HepG2 (cell line): Measurements from ENCODE around the gene CCDC201. TPM values are rescaled to one million over a fixed set of nuclear protein-coding genes. Genes with fewer than 3 reads are reported as not detected.
"Not testable (repeated sequence)": the region's sequence is repeated elsewhere in the genome, so short reads cannot be mapped to it uniquely, and the experiment has no call there.

Experiments
- ATAC-seq: fragments of 200-7000 bp; cut with Tn5 transposase; 3 replicates; pipeline ENCODE4 v1.9.1; 2020; ENCODE audit warnings: mild to moderate bottlenecking, moderate library complexity
- BruUV-seq: library from RNA; stranded (reverse); fragments of 400-500 nt; replicated peaks from 2 replicates; lab custom pipeline; 2021; lab: Mats Ljungman, UMichigan
- CTCF ChIA-PET: fragments of 300-600 bp; formaldehyde crosslinking; extraction: SDS; loops from one replicate; lab custom pipeline; 2021; ENCODE audit warnings: low total read pairs, inconsistent platforms, low intra/inter-chr PET ratio; lab: Yijun Ruan, JAX
- POLR2A ChIA-PET: fragments of 350-600 bp; sonication (Branson Sonifier 250); formaldehyde crosslinking; loops from one replicate; lab custom pipeline; 2020; ENCODE audit warnings: antibody characterized with exemption, inconsistent platforms; lab: Yijun Ruan, JAX
- DNase-seq: peaks from one replicate; pipeline ENCODE4 v3.0.0-alpha.2; 2015; ENCODE audit warnings: low spot score
- FAIRE-seq: peaks from 3 replicates; lab custom pipeline; 2011; peaks lifted over from hg19 to GRCh38; lab: Jason Lieb, UNC
- H2AFZ ChIP-seq: one replicate; pipeline ENCODE4 v1.6.1; 2011; ENCODE audit warnings: low read length, inconsistent platforms
- H3K27ac ChIP-seq: fragments of 300-600 bp; 3 replicates; pipeline ENCODE4 v1.8.0; 2011; ENCODE audit warnings: mixed run types, mild to moderate bottlenecking, mixed read lengths, low read length, inconsistent platforms; ENCODE audit not compliant: insufficient read depth; ENCODE audit errors: extremely low read length
- H3K27me3 ChIP-seq, 2 experiments: fragments of 200-600 bp in 1 of 2; 2 replicates in 1 of 2; 3 replicates in 1 of 2; pipeline versions ENCODE4 v1.6.0 to v1.8.0; 2011; ENCODE audit warnings: low read length in 2 of 2, mild to moderate bottlenecking in 2 of 2, moderate library complexity in 2 of 2, inconsistent platforms in 1 of 2; ENCODE audit not compliant: insufficient read depth in 2 of 2, control insufficient read depth in 1 of 2
- H3K36me3 ChIP-seq, 2 experiments: fragments of 200-600 bp in 1 of 2; replicated peaks in 1 of 2; 2 replicates in 1 of 2; 3 replicates in 1 of 2; pipeline versions ENCODE4 v1.5.1 to v1.8.0; 2011; ENCODE audit warnings: low read length in 2 of 2, inconsistent platforms in 1 of 2; ENCODE audit not compliant: insufficient read depth in 2 of 2, control insufficient read depth in 1 of 2
- H3K4me1 ChIP-seq: 2 replicates; pipeline ENCODE4 v1.5.1; 2012; ENCODE audit warnings: low read length, inconsistent platforms; ENCODE audit not compliant: insufficient read depth
- H3K4me2 ChIP-seq: 2 replicates; pipeline ENCODE4 v1.6.0; 2011; ENCODE audit warnings: low read depth, low read length, inconsistent platforms
- H3K4me3 ChIP-seq, 3 experiments: fragments of 200-600 bp in 1 of 3; sonication (generic), shearing (Covaris generic) in 1 of 3; replicated peaks in 1 of 3; 2 replicates each; pipeline ENCODE4 v1.5.1; 2011 to 2016; ENCODE audit warnings: low read length in 3 of 3, inconsistent platforms in 2 of 3, low read depth in 2 of 3, mild to moderate bottlenecking in 2 of 3, control low read depth in 1 of 3, mixed read lengths in 1 of 3; ENCODE audit not compliant: insufficient read depth in 1 of 3
- H3K79me2 ChIP-seq: one replicate; pipeline ENCODE4 v1.6.1; 2011; ENCODE audit warnings: low read length, inconsistent platforms; ENCODE audit not compliant: insufficient read depth
- H3K9ac ChIP-seq: 2 replicates; pipeline ENCODE4 v1.6.0; 2011; ENCODE audit warnings: mild to moderate bottlenecking, low read depth, low read length, inconsistent platforms; ENCODE audit not compliant: insufficient read depth
- H3K9me3 ChIP-seq: 2 replicates; pipeline ENCODE4 v1.5.1; 2012; ENCODE audit warnings: mild to moderate bottlenecking, low read length
- H4K20me1 ChIP-seq: 2 replicates; pipeline ENCODE4 v1.6.0; 2011; ENCODE audit warnings: inconsistent platforms, mild to moderate bottlenecking, low read length, moderate library complexity; ENCODE audit not compliant: insufficient read depth
- WGBS: methylation state at CpG from one replicate; pipeline ENCODE4 v1.1.6; 2017; ENCODE audit warnings: low lambda C conversion rate; 5-methylcytosine and 5-hydroxymethylcytosine counted together
- in situ Hi-C: cut with HindIII; loops from 2 replicates; pipeline ENCODE4 v1.10.0; 2017; ENCODE audit warnings: low pct_unique_long_range_greater_than_20kb; ENCODE audit not compliant: extremely low pct_ligation_motif_present
- intact Hi-C: fragments of 100-400 bp; cut with micrococcal nuclease; formaldehyde crosslinking; loops from one replicate; pipeline ENCODE4 v1.10.0; 2022; ENCODE audit not compliant: unreplicated experiment
- polyA plus RNA-seq, 8 experiments: library from polyadenylated mRNA; depleted of rRNA in 3 of 8; stranded (reverse) in 7 of 8; unstranded in 1 of 8; fragments of >200 nt; fragmentation: Illumina TruSeq in 4 of 8; extraction: Trizol in 4 of 8; gene quantifications; 2 replicates each; pipeline versions ENCODE4 v1.2.1 to v1.2.3, GENCODE V29; 2011 to 2016; ENCODE audit warnings: low read depth in 4 of 8, missing spikeins in 1 of 8, mixed read lengths in 1 of 8; ENCODE audit not compliant: insufficient read depth in 1 of 8
- total RNA-seq, 5 experiments: library from RNA; depleted of rRNA; stranded (reverse); fragments of >200 nt; fragmentation: Illumina TruSeq; extraction: Trizol; gene quantifications; 2 replicates each; pipeline ENCODE4 v1.2.3, GENCODE V29; 2016; ENCODE audit warnings: low read depth in 1 of 5
- TF ChIP-seq, protein P1 (sequence below): fragments of 450-650 bp; IDR thresholded peaks from 2 replicates; pipeline ENCODE4 v1.6.1; 2016
- TF ChIP-seq, protein P2 (sequence below): sonication (generic); formaldehyde crosslinking; IDR thresholded peaks from 2 replicates; pipeline ENCODE4 v1.5.1; 2020; ENCODE audit warnings: mild to moderate bottlenecking, missing genetic modification reagents, moderate library complexity

The CCDC201 gene
- total and polyA plus RNA-seq, 2 of the 13 experiments (the other 11 are each of a cell fraction or from before 2014, with no cell fraction given), result 0.92 TPM; not detected in 1

DNA sequence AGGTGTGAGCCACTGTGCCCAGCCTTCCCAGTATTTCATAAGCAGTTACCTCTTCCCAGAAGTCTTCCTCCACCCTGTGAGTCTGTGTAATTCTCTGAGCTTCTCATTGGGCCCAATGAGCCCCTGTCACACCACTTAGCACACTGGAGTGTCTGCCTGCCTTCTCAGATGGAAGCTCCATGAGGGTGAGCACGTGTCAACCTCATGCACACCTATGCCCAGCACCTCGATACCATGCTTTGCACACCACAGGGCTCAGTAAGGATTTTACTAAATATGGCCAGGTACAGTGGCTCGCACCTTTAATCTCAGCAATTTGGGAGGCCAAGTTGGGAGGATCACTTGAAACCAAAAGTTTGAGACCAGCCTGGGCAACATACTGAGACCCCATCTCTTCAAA is 46.3 kb downstream of the CCDC201 start:
- H3K79me2 ChIP-seq, H3K36me3 ChIP-seq, DNase-seq, H3K9ac ChIP-seq, H3K4me1 ChIP-seq, H2AFZ ChIP-seq, H3K27me3 ChIP-seq, BruUV-seq, H3K4me2 ChIP-seq, H3K9me3 ChIP-seq, H3K27ac ChIP-seq, in situ Hi-C loops, H4K20me1 ChIP-seq, CTCF ChIA-PET, intact Hi-C loops, POLR2A ChIA-PET, ATAC-seq, H3K4me3 ChIP-seq, FAIRE-seq: not testable (repeated sequence)
- 52% methylated on average over 2 of the region's 3 CpGs for WGBS
- TF ChIP-seq, protein P1, sequence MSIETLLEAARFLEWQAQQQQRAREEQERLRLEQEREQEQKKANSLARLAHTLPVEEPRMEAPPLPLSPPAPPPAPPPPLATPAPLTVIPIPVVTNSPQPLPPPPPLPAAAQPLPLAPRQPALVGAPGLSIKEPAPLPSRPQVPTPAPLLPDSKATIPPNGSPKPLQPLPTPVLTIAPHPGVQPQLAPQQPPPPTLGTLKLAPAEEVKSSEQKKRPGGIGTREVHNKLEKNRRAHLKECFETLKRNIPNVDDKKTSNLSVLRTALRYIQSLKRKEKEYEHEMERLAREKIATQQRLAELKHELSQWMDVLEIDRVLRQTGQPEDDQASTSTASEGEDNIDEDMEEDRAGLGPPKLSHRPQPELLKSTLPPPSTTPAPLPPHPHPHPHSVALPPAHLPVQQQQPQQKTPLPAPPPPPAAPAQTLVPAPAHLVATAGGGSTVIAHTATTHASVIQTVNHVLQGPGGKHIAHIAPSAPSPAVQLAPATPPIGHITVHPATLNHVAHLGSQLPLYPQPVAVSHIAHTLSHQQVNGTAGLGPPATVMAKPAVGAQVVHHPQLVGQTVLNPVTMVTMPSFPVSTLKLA, result peak; percentile 85

DNA sequence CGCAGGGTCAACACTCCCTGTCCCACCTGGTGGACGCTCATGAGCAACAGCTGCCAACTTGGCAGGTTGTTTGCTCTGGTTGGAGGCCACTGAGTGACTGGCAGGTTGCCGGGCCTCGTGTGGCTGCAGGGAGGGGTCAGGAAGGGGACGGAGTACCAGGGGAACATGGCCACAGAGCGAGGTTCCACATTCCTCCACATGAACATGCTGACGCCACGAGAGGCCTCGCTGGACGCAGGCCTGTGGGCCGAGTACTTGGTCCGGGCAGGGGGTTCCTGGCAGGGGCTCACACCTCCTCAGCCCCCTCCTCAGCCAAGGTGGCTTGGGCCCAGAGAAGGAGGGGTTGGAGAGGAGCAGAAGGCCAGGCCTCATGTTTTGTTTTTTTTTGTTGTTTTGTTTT is 54.1 kb downstream of the CCDC201 start:
- H3K9me3 ChIP-seq, H3K9ac ChIP-seq, H3K4me2 ChIP-seq, DNase-seq, H3K79me2 ChIP-seq, H2AFZ ChIP-seq, H3K4me3 ChIP-seq, H3K27ac ChIP-seq, FAIRE-seq, BruUV-seq, H3K4me1 ChIP-seq, intact Hi-C loops, ATAC-seq, H4K20me1 ChIP-seq, CTCF ChIA-PET, in situ Hi-C loops, H3K27me3 ChIP-seq, POLR2A ChIA-PET, H3K36me3 ChIP-seq: not testable (repeated sequence)
- 80% methylated on average over 1 of the region's 12 CpGs for WGBS
- TF ChIP-seq, protein P2, sequence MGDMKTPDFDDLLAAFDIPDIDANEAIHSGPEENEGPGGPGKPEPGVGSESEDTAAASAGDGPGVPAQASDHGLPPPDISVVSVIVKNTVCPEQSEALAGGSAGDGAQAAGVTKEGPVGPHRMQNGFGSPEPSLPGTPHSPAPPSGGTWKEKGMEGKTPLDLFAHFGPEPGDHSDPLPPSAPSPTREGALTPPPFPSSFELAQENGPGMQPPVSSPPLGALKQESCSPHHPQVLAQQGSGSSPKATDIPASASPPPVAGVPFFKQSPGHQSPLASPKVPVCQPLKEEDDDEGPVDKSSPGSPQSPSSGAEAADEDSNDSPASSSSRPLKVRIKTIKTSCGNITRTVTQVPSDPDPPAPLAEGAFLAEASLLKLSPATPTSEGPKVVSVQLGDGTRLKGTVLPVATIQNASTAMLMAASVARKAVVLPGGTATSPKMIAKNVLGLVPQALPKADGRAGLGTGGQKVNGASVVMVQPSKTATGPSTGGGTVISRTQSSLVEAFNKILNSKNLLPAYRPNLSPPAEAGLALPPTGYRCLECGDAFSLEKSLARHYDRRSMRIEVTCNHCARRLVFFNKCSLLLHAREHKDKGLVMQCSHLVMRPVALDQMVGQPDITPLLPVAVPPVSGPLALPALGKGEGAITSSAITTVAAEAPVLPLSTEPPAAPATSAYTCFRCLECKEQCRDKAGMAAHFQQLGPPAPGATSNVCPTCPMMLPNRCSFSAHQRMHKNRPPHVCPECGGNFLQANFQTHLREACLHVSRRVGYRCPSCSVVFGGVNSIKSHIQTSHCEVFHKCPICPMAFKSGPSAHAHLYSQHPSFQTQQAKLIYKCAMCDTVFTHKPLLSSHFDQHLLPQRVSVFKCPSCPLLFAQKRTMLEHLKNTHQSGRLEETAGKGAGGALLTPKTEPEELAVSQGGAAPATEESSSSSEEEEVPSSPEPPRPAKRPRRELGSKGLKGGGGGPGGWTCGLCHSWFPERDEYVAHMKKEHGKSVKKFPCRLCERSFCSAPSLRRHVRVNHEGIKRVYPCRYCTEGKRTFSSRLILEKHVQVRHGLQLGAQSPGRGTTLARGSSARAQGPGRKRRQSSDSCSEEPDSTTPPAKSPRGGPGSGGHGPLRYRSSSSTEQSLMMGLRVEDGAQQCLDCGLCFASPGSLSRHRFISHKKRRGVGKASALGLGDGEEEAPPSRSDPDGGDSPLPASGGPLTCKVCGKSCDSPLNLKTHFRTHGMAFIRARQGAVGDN (CRISPR knock-in tag), result peak; percentile 35; the same call in 1 of the 2 replicates

DNA sequence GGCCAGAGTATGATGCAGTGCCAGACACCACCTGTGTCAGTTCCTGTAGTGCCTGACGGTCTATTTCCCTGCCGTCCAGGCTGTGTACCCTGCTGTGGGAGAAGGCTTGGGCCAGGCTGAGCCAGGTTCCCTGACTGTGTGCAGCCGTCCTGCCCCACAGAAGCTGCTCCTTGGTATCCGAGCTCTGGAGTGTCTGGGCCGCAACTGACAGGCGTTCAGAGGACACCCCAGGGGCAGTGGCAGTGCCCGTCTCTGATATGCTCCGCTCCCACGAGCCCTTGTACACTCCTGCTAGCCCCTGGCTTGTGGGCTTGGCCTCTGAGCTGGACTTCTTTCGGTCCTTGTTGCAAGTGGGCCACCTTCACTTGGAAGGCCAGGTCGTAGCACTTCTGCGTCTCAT is 55.0 kb downstream of the CCDC201 start:
- POLR2A ChIA-PET, ATAC-seq, FAIRE-seq, H3K4me1 ChIP-seq, H3K27ac ChIP-seq, H4K20me1 ChIP-seq, DNase-seq, H3K9me3 ChIP-seq, H2AFZ ChIP-seq, H3K9ac ChIP-seq, H3K4me3 ChIP-seq, H3K27me3 ChIP-seq, CTCF ChIA-PET, H3K4me2 ChIP-seq, intact Hi-C loops, H3K36me3 ChIP-seq, in situ Hi-C loops, H3K79me2 ChIP-seq, BruUV-seq: not testable (repeated sequence)
- WGBS, result 55% methylated on average over 9 of the region's 12 CpGs
